NT2/D1 (cell line): ENCODE data around the gene ATP1B1.

Experiments used
- SUZ12 ChIP-seq: IDR thresholded peaks from 2 replicates; pipeline ENCODE4 v1.6.1; 2011; ENCODE audit not compliant: insufficient read length, insufficient read depth; ENCODE audit errors: extremely low read depth
- YY1 ChIP-seq: IDR thresholded peaks from 2 replicates; pipeline ENCODE4 v1.6.1; 2011; ENCODE audit not compliant: insufficient read length, insufficient read depth
- ZNF274 ChIP-seq: IDR thresholded peaks from 2 replicates; pipeline ENCODE4 v1.6.1; 2011; ENCODE audit warnings: mild to moderate bottlenecking, low read depth, low read length

- TF ChIP-seq SUZ12 (no peak), ZNF274 (no peak), YY1 (no peak)
Observed at GRCh38 chr1:169089776-169090175, 16.7 kb upstream of the ATP1B1 start.
